ENCODE measurements around the gene GDF10. TPM values are rescaled to one million over a fixed set of nuclear protein-coding genes. Genes with fewer than 3 reads are reported as not detected.

The GDF10 gene
- total RNA-seq, 1 experiment from 2014 or later, result not detected

DNA sequence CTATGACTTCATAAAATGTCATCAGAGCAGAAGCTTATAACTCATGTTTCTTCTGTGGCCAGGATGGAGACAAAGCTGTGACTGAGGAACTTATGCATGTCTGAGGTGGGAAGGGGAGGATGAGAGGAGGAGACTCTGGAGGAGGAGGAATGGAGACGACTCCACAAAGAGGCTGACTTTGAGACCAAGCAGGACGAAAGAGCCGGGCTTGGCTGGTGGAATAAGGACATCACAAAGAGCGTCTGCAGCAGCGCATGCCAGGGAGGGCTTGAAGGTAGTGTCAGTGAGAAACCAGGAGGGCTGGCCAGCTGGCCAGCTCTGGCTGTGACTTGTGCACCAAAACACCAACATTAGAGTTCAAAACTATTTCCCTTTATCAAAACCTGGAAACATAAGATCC lies 16.1 kb downstream of the GDF10 start:
- H3K27me3 Mint-ChIP-seq (ENCODE audit: unreplicated experiment), result peaks cover 35% of the 10 kb centered on the region
- H3K27ac Mint-ChIP-seq (ENCODE audit: unreplicated experiment), result no peak overlapping the region
- no peaks in the 10 kb centered on the region for H3K4me1 Mint-ChIP-seq (ENCODE audit: low read depth, unreplicated experiment)
- CTCF ChIA-PET, result no interaction called here
- DNase-seq, result no peak
- TF ChIP-seq, protein P1, sequence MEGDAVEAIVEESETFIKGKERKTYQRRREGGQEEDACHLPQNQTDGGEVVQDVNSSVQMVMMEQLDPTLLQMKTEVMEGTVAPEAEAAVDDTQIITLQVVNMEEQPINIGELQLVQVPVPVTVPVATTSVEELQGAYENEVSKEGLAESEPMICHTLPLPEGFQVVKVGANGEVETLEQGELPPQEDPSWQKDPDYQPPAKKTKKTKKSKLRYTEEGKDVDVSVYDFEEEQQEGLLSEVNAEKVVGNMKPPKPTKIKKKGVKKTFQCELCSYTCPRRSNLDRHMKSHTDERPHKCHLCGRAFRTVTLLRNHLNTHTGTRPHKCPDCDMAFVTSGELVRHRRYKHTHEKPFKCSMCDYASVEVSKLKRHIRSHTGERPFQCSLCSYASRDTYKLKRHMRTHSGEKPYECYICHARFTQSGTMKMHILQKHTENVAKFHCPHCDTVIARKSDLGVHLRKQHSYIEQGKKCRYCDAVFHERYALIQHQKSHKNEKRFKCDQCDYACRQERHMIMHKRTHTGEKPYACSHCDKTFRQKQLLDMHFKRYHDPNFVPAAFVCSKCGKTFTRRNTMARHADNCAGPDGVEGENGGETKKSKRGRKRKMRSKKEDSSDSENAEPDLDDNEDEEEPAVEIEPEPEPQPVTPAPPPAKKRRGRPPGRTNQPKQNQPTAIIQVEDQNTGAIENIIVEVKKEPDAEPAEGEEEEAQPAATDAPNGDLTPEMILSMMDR (IDR thresholded peaks at IDR 0.05; ENCODE audit: unreplicated experiment), result no peak
- no peaks in the 10 kb centered on the region for H3K36me3 Mint-ChIP-seq (ENCODE audit: insufficient read depth, unreplicated experiment)
- H3K9me3 Mint-ChIP-seq (ENCODE audit: low read depth, unreplicated experiment), result no peaks in the 10 kb centered on the region
- intact Hi-C loops (cut with micrococcal nuclease; ENCODE audit: unreplicated experiment), result no loop called here
- no TSS peak for BruUV-seq (replicated peaks)
- H3K4me3 Mint-ChIP-seq (ENCODE audit: low read depth, unreplicated experiment), result no peak overlapping the region

DNA sequence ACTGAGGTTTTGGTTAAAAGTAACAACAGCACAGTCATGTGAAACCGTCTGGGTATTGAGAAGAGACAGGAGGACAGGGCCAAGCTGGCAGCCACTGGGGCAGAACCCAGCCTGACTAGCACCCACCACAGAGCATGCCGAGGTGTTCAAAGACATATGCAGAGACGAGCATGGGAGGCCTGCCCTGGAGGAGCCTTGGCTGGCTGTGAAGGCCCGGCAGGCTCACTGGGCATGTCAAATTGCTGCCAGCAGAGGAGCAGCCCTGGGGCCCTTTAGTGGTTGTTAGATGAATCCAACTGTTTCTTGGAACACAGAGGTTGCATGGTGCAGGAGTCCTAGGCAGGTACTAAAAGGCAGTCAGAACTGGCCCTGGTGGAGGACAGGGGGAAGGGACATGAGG lies 17.3 kb downstream of the GDF10 start:
- TF ChIP-seq, protein P1 (IDR thresholded peaks at IDR 0.05; ENCODE audit: unreplicated experiment), result no peak
- no TSS peak for BruUV-seq (replicated peaks)
- no peak overlapping the region for H3K27ac Mint-ChIP-seq (ENCODE audit: unreplicated experiment)
- H3K9me3 Mint-ChIP-seq (ENCODE audit: low read depth, unreplicated experiment), result no peaks in the 10 kb centered on the region
- peaks cover 46% of the 10 kb centered on the region for H3K27me3 Mint-ChIP-seq (ENCODE audit: unreplicated experiment)
- CTCF ChIA-PET, result no interaction called here
- no peak for DNase-seq
- H3K36me3 Mint-ChIP-seq (ENCODE audit: insufficient read depth, unreplicated experiment), result no peaks in the 10 kb centered on the region
- no peak overlapping the region for H3K4me3 Mint-ChIP-seq (ENCODE audit: low read depth, unreplicated experiment)
- no peaks in the 10 kb centered on the region for H3K4me1 Mint-ChIP-seq (ENCODE audit: low read depth, unreplicated experiment)
- intact Hi-C loops (cut with micrococcal nuclease; ENCODE audit: unreplicated experiment), result no loop called here

DNA sequence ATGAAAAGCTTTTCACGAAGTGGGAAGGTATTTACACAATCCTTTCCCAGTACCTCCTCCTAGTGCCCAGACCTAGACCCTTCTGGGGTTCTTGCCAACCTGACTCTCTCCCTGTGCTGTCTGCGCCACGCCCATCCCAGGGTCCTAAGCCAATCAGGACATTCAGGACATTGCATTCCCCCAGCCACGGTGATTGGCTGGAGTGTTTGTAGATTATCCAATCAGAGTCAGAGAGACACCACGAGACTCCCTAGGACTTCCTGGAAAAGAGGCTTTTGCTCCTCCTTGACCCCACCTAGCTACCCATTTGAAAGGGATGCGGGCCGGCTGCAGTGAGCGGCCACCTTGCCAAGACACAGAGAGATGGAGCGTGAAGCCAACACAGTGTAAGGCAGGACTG lies 18.7 kb downstream of the GDF10 start:
- CTCF ChIA-PET, result interaction anchor here (0.6 kb wide), 1 partner anchor 272 kb away, joined by 9 read pairs; no protein-coding TSS in a partner anchor
- Mint-ChIP-seq H3K4me1 (ENCODE audit: low read depth, unreplicated experiment) (no peaks in the 10 kb centered on the region), H3K36me3 (ENCODE audit: insufficient read depth, unreplicated experiment) (no peaks in the 10 kb centered on the region), H3K27me3 (ENCODE audit: unreplicated experiment) (peaks cover 59% of the 10 kb centered on the region), H3K9me3 (ENCODE audit: low read depth, unreplicated experiment) (no peaks in the 10 kb centered on the region), H3K4me3 (ENCODE audit: low read depth, unreplicated experiment) (no peak overlapping the region), H3K27ac (ENCODE audit: unreplicated experiment) (no peak overlapping the region)
- no peak for DNase-seq
- TF ChIP-seq, protein P1 (IDR thresholded peaks at IDR 0.05; ENCODE audit: unreplicated experiment), result no peak
- no TSS peak for BruUV-seq (replicated peaks)
- intact Hi-C loops (cut with micrococcal nuclease; ENCODE audit: unreplicated experiment), result no loop called here

DNA sequence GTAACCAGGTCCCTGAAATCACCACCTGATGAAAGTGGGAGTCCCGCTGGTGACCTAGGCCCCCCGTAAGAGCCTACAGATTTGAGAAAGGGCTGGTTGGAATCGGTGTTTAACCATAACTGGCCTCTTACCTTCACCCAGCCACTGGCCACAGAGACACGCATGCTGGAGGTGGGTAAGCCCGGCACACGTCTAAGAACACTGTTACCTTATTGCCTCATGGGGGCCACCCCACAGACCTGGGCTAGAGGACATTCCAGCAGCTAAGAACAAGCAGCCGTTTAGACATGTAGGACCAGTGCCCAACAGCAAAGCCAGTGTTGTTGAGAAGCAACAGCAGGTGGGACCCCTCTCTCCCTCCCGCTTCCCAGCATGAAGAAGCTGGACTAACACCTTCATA lies 19.8 kb downstream of the GDF10 start:
- intact Hi-C loops (cut with micrococcal nuclease; ENCODE audit: unreplicated experiment), result no loop called here
- H3K27me3 Mint-ChIP-seq (ENCODE audit: unreplicated experiment), result peaks cover 51% of the 10 kb centered on the region
- H3K36me3 Mint-ChIP-seq (ENCODE audit: insufficient read depth, unreplicated experiment), result no peaks in the 10 kb centered on the region
- no peaks in the 10 kb centered on the region for H3K9me3 Mint-ChIP-seq (ENCODE audit: low read depth, unreplicated experiment)
- no TSS peak for BruUV-seq (replicated peaks)
- no peaks in the 10 kb centered on the region for H3K4me1 Mint-ChIP-seq (ENCODE audit: low read depth, unreplicated experiment)
- H3K4me3 Mint-ChIP-seq (ENCODE audit: low read depth, unreplicated experiment), result no peak overlapping the region
- DNase-seq, result no peak
- TF ChIP-seq, protein P1 (IDR thresholded peaks at IDR 0.05; ENCODE audit: unreplicated experiment), result no peak
- CTCF ChIA-PET, result no interaction called here
- no peak overlapping the region for H3K27ac Mint-ChIP-seq (ENCODE audit: unreplicated experiment)

Measured in Calu3 (cell line).